Activated CD8-positive, alpha-beta memory T cell treated with anti-CD3 and anti-CD28 coated beads for 1 hour (primary cell): Measurements from ENCODE around the gene FAM83G.

Experiments used
- DNase-seq, 2 donors: peaks; one replicate each; pipeline ENCODE4 v3.0.0-alpha.2; 2020; ENCODE audit warnings: low read depth in 1 of 2; ENCODE audit errors: extremely low read depth in 1 of 2

The FAM83G gene

GRCh38 chr17:18991531-18992315, 12.8 kb downstream of the FAM83G start:
- DNase-seq, result no peak

GRCh38 chr17:18990331-18990730, 14.2 kb downstream of the FAM83G start:
- DNase-seq, result no peak

GRCh38 chr17:18988546-18989173, 15.9 kb downstream of the FAM83G start:
- no peak for DNase-seq

GRCh38 chr17:18987862-18988545, 16.6 kb downstream of the FAM83G start:
- no peak for DNase-seq

- DNase-seq, result no peak
Measured at GRCh38 chr17:18987230-18987610, 17.3 kb downstream of the FAM83G start.

GRCh38 chr17:18986541-18987229, 17.9 kb downstream of the FAM83G start:
- DNase-seq, result no peak

GRCh38 chr17:18985475-18985874, 19.1 kb downstream of the FAM83G start:
- DNase-seq, result no peak

GRCh38 chr17:18984273-18985114, 20.1 kb downstream of the FAM83G start:
- DNase-seq, result no peak

GRCh38 chr17:18981642-18982424, 22.7 kb downstream of the FAM83G start:
- no peak for DNase-seq

GRCh38 chr17:18981335-18981641, 23.3 kb downstream of the FAM83G start:
- DNase-seq, result no peak

- DNase-seq, result no peak
Measured at GRCh38 chr17:18980682-18981334, 23.8 kb downstream of the FAM83G start.

GRCh38 chr17:18978655-18979054, 25.9 kb downstream of the FAM83G start:
- DNase-seq, result no peak

- no peak for DNase-seq
Measured at GRCh38 chr17:18978050-18978449, 26.5 kb downstream of the FAM83G start.

GRCh38 chr17:18977646-18978045, 26.9 kb downstream of the FAM83G start:
- DNase-seq, result no peak

- no peak for DNase-seq
Measured at GRCh38 chr17:18977021-18977420, 27.5 kb downstream of the FAM83G start.

GRCh38 chr17:18976201-18976600, 28.4 kb downstream of the FAM83G start:
- no peak for DNase-seq

GRCh38 chr17:18975597-18975996, 29.0 kb downstream of the FAM83G start:
- no peak for DNase-seq

GRCh38 chr17:18974407-18975149, 30.0 kb downstream of the FAM83G start:
- DNase-seq, result no peak

- no peak for DNase-seq
Measured at GRCh38 chr17:18971801-18972200, 32.8 kb downstream of the FAM83G start.
